Suppressor macrophage (primary cell): ENCODE results near the gene MYCBPAP.
A peak's percentile ranks its signal among the peaks of the same experiment; 100 is the strongest.

Source experiments
- DNase-seq, 4 experiments: peaks; one replicate each; pipeline ENCODE4 v3.0.0-alpha.2; 2020 to 2022

Gene MYCBPAP

DNA sequence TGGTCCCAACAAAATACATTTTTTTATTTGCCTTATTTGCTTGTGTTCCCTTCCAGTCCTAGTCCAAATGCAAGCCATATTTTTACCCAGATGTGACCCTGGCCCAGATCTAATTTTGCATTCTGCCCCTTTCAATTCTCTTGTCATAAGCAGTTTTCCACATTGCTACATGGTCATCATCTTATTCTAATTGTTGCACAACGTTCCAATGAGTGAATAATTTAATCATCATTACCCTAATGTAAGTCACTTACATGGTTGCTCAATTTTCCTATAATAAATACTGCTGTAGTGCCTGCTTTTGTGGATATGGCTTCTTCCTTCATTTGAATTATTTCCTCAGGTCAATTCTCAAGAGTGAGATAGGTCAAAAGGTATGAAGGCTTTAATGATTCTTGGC is 16.7 kb upstream of the MYCBPAP start:
- peak in 1 of 4 experiments; percentile 21 for DNase-seq

DNA sequence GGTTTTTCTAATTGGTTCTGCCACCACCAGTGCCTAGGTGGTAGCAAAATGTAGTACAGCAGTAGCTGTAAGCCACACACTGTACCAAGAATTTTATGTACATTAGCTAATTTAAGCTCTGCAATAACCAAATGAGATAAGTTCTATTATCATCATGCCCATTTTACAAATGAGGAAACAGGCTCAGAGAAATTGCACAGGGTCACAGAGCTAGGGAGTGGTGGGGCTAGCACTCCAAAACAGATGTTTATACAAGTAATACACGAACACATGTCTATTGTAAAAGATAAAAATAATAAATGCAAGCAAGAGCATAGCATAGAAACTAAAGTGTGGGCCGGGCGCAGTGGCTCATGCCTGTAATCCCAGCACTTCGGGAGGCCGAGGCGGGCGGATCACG is 16.0 kb upstream of the MYCBPAP start:
- DNase-seq, result no peak

DNA sequence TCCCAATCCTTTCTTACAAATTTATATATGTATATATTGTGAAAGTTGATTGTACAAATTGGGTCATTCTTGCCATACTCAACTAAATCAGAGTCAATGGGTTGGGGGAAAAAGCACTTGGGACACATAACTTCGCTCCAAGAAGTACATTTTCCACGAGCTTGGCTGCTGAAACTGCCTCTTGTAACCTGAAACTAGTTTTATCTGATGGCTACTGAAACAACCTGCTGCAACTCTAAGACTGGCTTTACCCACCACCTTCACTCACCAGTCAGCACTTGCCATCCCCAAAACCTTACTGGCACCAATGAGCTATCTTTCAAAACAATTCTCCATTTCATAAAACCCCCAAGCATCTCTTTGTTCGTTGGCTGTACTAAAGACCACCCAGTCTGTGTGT is 14.5 kb upstream of the MYCBPAP start:
- no peak for DNase-seq

DNA sequence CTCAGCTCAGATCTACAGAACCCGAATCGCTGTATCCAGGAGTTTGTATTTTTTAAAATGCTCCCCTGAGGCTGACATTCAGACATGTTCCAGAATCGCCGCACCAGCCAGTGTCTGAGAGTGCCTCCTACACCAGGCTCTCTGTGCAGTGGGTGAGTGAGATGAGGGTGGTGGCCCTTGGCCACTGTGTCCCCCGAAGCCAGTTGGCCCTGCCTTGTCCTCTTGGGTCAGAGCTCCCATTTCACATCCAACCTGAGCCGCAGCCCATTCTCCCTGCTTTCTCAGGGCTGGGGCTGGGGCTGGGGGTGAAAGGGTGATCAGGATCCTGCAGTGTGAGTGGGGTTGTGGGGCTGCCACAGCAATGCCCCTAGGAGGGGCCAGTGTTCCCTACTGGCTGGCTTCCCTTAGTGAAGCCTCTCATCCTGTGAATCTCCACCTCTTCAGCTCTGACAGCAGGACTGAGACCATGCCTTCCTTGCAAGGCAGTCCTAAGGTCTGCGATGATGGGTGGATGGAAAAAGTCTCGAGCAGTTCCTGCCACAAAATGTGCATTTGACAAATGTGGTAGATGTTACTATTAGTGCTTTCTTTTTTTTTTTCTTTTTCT is 12.9 kb upstream of the MYCBPAP start:
- DNase-seq, result no peak

DNA sequence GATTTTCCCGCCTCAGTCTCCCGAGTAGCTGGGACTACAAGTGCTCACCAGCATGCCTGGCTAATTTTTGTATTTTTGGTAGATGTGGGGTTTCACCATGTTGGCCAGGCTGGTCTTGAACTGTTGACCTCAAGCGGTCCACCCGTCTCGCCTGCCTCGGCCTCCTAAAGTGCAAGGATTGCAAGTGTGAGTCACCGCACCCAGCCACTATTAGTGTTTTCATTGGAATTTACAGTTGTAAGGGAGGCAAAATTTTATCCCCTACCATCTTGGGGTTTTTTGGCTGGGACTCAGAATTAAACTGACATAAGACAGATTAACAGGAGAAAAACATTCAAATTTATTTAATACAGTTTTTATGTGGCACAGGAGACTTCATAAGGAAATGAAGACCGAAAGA is 12.3 kb upstream of the MYCBPAP start:
- no peak for DNase-seq

DNA sequence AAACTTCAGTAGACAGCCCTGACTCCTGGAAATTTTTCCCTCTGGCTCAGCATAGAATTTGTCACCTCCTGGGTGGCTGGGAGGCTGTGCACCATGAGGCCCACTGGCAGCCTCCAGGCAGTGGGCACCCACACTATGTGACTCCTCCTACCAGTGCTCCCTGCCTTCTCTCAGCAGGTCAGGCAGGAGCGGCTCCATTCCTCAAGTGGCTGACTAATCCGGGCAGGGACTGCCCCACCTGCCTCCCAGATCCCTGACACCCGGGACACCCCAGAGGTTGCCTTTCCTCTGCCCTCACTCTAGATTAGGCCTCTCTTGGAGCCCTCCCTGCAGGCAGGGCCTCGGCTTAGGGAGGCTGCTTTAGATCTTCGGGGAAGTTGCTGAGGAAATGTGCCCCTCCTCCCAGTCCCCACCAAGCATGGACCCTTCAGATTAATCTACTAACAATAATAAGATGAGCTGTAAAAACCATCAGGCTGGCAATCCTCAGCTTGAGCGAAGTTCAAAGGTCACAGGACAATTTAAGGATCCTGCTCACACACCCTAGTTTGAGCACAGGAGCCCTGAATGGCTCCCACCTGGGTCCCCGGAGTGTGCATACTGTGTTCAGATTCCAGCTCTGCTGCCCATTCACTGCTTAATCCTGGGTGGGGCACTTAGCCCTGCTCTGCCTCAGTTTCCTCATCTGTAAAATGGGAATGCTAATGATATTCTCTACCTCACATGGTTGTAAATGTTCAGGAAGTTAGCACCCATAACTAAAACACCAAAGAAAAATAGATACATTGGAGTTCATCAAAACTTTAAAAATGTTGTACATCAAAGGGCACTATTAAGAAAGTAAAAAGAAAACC is 10.0 kb upstream of the MYCBPAP start:
- no peak for DNase-seq

DNA sequence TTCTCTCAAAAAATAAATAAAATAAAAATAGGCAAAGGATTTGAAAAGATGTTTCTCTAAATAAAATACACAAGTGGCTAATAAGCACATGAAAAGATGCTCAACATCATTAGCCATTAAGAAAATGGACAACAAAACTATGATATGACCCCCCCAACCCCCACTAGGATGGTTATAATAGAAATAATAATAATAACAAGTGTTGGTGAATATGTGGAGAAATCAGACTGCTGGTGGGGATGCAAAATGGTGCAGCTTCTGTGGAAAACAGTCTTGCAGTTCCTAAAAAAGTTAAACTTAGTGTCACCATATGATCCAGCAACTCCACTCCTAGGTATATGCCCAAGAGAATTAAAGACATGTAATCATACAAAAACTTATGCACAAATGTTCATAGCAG is 9.0 kb upstream of the MYCBPAP start:
- DNase-seq, result no peak

DNA sequence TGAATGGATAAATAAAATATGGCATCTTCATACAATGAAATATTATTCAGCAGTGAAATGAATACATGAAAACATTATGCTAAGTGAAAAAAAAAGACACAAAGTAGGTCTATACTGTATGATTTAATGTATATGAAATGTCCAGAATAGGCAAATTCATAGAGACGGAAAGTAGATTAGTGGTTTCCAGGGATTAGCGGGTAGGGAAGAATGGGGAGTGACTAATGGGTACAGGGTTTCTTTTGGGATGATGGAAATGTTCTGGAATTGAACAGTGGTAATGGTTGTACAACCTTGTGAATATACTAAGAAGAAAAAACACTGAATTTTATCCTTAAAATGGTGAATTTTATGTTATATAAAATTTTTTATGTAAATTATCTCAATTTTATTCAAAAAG is 8.5 kb upstream of the MYCBPAP start:
- no peak for DNase-seq

DNA sequence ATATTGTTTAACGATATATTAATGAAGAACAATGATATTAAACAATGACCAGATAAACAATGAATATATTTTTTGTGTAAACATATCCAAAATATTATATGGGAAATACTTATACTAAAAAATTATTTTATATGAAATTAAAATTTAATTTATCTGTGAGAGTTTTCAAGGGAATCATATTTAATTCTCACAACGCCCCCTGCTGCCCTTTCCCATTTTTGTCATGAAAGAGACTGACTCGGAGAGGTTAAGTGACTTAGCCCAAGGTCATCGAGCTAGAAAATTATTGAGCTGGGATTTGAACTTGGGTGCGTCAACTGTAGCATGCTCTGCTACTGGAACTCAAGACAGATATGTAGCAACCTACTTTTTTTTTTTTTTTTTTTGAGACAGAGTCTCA is 7.2 kb upstream of the MYCBPAP start:
- peak; percentile 44 to 62 (median 58) for DNase-seq

DNA sequence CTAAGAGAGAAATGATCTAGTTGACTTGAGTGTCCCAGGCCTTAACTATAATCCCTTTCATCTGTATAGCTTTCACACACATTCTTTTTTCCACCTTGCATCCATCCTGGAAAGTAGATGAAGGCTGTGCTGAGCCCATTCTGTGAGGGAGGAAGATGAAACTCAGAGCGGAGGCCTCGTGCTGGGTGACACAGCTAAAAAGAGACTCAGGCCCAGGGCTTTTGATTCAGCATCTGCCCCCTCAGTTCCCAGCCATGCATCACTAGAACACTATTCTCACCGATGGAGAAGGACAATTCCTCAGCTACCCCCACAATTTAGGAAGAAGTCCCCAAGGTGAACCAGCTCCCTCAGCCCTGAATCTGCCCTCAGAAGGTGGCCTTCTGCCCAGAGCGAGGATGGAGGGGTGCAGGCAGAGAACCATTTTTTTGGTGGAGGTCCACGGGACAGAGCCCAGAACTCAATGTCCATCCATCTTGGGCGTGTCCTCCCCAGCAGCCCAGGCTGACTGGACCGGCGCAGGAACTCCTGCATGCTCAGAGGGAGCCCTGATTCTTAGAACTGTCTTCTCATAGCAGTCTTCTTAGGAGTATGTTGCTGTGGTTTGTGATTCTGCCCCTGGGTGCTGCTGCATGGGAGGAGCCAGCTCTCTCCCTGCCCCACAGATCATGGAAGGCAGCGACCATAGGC is 5.8 kb upstream of the MYCBPAP start:
- peak in 2 of 4 experiments; percentile 22 to 30 for DNase-seq

DNA sequence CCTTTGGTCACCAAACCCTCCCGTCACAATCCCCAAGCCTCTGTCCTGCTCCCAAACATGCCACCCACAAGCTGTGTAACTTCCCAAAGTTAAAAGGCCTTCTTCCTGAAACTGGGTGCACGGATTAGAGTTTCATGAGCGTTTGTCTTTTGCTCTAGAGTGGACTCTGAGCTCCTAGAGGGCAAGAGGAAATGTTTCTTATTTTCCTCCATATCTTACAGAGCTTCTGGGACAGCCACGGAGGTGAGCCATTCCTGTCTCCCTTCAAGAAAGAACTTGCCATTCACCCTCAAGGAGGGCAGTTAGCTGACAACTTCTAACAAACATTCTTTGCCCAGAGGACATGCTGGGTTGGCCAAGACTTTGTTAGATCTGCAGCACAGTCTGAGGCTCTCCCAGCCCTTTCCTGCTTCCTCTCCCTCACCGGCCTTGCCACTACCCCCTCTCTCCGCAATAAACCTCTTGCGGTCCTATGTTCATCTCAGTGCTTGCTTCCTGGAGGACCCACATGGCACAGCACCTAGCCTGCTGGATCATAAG is 2.6 kb upstream of the MYCBPAP start:
- peak in 3 of 4 experiments; percentile 33 to 47 (median 37) for DNase-seq

DNA sequence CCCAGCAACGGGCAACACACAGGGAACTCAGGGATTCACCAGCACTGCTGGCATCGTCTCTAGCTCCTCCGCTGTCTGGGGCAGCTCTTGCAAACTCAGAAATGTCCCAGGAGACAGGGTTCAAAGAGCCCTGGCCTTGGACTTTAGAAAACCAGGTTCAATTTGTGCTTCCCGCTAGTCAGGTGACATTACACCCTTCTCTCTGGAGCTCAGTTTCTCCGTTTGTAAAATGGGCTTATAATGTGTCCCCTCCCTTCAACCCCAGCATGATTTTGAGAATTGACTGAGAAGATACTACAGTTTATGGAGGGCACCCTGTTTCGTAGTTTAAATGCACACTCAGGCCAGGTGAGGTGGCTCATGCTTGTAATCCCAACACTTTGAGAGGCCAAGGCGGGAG is 1.9 kb upstream of the MYCBPAP start:
- no peak for DNase-seq

DNA sequence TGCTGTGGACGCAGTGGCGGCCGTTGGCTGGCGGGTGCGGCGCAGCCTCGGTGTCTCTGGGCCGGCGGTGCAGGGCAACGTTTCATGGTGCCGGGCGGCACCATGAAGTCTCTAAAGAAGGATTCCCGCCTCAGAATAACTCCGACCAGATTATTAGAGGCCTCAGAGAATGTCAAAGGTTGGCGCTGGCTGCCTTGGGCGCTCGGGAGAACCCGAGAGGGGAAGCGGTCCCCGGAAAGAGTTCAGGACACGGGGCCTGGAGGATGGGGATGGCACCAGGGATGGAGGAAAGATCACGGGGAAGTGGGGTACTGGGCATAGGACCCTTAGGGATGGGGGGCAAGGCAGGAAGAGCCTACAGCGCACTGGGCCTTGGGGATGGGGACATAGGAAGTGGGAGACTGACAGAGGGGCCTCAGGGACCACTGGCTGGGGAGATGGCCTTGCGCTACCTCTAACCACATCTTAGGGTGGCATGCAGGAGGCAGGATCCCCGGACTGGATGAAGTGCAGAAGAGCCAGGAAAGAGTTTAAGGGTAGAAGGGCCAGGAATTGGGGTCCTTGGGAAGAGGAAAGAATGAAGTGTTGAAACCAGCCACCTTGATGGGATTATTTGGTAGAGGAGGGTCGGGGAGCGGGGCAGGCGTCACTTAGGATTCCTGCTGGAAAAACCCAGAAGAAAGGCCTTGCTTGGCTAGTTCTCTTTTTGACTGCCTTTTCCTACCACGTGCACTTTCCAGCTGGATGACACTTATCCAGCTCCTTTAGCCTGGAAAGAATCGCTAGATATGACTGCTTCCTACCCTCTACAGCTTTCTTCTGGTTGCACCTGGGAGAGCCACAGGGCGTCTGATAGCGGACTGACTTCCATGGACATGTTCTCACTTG is 578 bp downstream of the MYCBPAP start:
- no peak for DNase-seq

DNA sequence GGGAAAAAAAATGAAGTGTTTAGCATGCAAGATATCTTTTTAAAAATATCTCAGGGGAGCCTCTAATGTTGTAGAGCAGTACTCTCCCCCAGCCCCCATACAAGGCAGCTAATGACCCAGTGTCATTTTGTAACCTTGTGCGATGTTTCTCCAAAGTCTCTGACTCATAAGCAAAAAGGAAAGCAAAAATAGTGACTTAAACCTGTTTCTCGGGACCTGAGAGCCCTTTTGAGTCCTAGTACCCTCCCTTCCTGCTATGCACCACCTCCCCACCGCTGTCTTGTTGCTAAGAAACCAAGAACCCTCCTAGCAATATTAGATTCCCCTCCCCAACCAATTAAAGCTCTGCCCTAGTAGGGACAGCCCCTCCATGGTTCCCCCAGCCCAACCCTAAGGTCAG is 2.8 kb downstream of the MYCBPAP start:
- no peak for DNase-seq

DNA sequence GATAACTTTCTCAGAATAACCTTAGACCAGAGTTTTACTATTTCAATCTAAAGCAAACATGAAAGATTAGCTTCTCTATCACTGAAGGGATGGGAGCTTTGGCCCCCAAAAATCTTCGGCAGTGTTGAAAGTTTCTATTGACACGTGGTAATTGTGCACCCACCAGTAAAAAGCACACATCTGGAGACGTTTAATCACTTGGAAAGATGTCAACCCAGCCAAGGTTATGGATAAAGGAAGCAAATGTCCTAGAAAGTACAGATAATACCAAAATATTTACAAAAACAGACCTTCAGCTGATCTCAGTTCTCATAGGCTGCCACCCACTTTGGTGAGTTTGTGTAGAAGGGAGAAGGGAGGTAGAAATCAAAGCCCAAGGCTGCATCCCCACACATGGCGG is 5.3 kb downstream of the MYCBPAP start:
- no peak for DNase-seq

DNA sequence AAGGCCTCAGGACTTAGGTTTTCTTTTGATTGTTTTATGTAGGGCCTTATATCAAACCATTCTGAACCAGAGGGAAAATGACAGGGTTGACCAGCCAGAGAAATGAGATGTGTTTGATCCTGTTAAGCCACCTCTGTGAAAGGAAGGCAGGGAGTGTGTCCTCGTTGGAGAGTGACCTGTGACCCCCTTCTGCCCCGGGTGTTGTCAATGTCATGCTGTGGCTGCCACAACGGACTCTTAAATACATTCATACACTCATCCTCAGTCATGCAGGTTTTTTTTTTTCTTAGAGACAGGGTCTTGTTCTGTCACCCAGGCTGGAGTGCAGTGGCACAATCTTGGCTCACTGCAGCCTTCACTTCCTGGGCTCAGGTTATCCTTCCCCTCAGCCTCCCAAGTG is 6.1 kb downstream of the MYCBPAP start:
- no peak for DNase-seq

DNA sequence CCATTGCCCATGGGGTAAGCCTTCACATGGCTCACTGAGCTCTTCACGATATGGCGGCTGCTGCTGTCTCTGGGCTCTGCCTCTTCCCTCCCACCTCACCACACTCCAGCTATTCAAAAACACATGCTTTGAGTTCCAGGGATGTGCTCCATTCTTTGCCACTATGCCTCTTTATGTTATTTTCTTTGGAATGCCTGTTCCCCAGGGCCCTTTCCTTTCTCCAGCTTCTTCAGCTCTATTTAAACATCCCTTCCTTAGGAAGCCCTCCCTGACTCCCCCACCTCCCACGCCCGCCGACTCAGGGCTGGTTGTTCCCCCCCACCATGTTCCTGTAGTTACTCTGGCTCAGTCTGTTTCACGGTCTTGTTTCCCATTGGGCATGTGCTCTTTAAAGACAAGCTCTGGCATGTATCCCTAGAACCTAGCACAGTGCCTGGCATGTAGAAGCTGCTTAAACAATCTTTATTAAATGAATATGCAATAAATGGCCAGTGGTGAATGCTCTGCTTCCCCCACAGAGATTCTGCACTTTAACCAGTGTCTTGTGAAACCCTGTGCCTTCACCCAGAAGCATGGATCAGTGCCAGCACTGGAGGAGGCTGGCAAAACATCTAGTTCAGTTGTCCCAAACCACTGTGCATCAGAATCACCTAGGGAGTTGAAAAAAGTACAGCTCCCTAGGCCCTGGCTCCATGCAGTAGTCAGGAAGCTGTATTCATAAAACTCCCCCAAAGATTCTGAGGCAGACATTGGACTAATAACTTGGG is 6.9 kb downstream of the MYCBPAP start:
- DNase-seq, result peak; percentile 28 to 66 (median 62)

DNA sequence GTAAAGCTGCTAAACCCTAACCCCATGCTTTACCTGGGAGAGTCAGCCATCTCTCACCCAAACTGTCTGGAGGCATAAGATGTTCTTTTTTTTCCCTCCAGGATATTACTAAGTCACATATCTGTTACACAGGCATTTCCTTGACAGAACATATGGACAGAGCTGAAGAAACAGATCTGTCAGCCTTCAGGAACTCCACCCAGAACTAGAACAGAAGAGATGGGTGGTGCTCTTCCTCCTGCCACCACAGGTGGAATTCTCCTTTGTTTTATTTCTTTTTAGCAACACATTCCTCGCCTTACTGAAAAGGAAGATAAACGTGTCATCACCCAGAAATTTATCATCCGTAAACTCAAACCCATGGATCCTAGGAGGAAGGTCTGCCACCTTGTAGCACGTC is 8.8 kb downstream of the MYCBPAP start:
- no peak for DNase-seq

DNA sequence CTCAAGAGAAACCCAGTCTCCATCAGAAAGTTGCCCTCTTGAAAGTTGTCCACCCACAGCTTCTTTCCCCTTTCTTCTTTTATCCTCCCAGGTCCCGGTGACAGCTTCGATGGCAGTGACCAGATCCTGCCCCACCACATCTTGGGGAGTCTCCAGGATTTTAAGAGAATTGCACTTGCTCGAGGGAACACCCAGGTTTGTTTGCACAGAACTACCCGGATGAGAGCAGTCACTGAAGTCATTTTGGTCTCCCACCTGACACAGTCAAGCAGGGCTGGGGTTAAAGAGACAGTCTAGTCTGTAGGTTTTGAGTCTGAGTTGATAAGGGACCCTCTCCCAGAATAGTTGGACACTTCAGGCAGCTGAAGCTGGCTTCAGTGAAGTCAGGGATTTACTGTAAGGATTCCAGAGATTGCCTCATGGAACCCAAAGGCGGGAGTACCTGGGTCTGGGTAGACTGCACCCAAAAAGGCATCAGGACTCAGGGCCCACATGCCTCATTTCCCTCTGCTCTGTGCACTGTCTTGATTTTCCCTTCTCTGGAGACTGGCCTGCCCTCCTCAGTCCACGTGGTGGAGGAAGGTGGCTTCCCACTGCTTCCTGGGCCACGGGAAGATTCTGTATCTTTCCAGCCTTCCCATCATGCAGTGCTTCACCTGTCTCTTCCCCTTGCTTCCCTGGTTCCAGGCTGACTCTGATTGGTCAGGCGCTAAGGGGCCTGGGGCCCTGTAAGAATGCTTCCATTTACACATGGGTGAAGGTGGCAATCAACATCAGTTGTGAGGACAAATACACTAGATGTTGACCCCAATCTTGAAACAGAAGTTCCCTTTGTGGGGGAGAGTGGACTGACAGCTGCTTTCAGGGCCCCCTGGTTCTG is 9.5 kb downstream of the MYCBPAP start:
- no peak for DNase-seq

DNA sequence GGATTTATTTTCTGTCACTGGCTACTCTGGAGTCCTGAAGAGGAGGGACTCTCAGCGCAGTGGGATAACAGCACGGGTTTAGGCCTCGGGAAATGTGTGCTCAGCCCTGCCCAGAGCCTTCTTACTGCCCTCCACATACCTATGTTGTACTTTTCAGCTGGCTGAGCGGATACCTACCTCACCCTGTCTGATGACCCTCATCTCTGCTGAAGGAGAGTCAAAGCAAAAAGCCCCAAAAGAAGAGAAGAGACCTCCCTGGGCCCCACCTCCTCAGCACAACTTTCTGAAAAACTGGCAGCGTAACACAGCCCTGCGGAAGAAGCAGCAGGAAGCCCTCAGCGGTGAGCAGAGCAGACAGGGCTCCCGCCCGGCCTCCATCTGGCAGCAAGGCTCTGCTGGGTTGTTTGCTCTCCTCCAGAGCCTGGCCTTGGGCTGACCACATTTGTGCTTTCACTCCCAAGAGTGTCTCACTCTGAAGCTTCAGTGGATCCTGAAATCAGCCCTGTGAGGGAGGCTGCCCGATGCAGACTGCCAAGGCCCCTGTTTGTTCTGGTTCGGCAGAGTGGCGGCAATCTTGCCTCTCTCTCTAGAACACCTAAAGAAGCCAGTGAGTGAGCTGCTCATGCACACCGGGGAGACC is 10.3 kb downstream of the MYCBPAP start:
- DNase-seq, result no peak
